ENCODE measurements around the gene OR4D10. TPM values are rescaled to one million over a fixed set of nuclear protein-coding genes. Genes with fewer than 3 reads are reported as not detected.
"Not testable (repeated sequence)": the region's sequence is repeated elsewhere in the genome, so short reads cannot be mapped to it uniquely, and the experiment has no call there.

The OR4D10 gene
- polyA plus RNA-seq = not detected

GRCh38 chr11:59473015-59473414 lies at the start of gene OR4D10:
TSS of gene OR4D10 (plus strand) at chr11:59473315. CDS start at chr11:59477430, 4,115 bp downstream.
- Histone ChIP-seq H3K4me3 (ENCODE audit: low read depth in 1 of 2, low read length in 2 of 2) (no peak within 1 kb of the TSS), H3K27ac (ENCODE audit: low read depth in 2 of 2, low read length in 1 of 2) (no peak within 1 kb of the TSS), H3K9me3 (ENCODE audit: control insufficient read depth in 2 of 2, insufficient read depth in 1 of 2, low read depth in 1 of 2, low read length in 1 of 2) (no peaks in the 10 kb centered on the region), H3K27me3 (ENCODE audit: control insufficient read depth in 1 of 2, insufficient read depth in 2 of 2, low read length in 2 of 2) (no peaks in the 10 kb centered on the region), H3K4me1 (ENCODE audit: control insufficient read depth in 2 of 2, insufficient read depth in 2 of 2, low read length in 1 of 2) (no peaks in the 10 kb centered on the region), H3K36me3 (ENCODE audit: control insufficient read depth in 2 of 2, insufficient read depth in 2 of 2, low read length in 1 of 2) (no peaks in the 10 kb centered on the region)

- no peaks in the 10 kb centered on the region for H3K36me3 ChIP-seq (ENCODE audit: control insufficient read depth in 2 of 2, insufficient read depth in 2 of 2, low read length in 1 of 2)
- H3K27me3 ChIP-seq (ENCODE audit: control insufficient read depth in 1 of 2, insufficient read depth in 2 of 2, low read length in 2 of 2) = no peaks in the 10 kb centered on the region
- H3K9me3 ChIP-seq (ENCODE audit: control insufficient read depth in 2 of 2, insufficient read depth in 1 of 2, low read depth in 1 of 2, low read length in 1 of 2) = no peaks in the 10 kb centered on the region
- H3K27ac ChIP-seq (ENCODE audit: low read depth in 2 of 2, low read length in 1 of 2) = no peak overlapping the region
- 66 to 67% methylated on average over 2 of the region's 2 CpGs for WGBS, 2 donors
- H3K4me3 ChIP-seq (ENCODE audit: low read depth in 1 of 2, low read length in 2 of 2) = no peak overlapping the region
- no peaks in the 10 kb centered on the region for H3K4me1 ChIP-seq (ENCODE audit: control insufficient read depth in 2 of 2, insufficient read depth in 2 of 2, low read length in 1 of 2)
Observed at GRCh38 chr11:59423835-59424234, 49.3 kb upstream of the OR4D10 start.

DNA sequence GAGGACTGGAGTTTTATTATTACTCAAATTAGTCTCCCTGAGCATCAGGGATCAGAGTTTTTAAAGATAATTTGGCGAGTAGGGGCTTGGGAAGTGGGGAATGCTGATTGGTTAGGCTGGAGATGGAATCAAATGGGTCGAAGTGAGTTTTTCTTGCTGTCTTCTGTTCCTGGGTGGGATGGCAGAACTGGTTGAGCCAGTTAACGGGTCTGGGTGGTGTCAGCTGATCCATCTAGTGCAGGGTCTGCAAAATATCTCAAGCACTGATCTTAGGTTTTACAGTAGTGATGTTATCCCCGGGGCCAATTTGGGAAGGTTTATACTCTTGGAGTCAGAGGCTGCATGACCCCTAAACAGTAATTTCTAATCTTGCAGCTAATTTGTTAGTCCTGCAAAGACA lies 48.0 kb upstream of the OR4D10 start:
- Histone ChIP-seq H3K36me3 (ENCODE audit: control insufficient read depth in 2 of 2, insufficient read depth in 2 of 2, low read length in 1 of 2) (no peaks in the 10 kb centered on the region), H3K27me3 (ENCODE audit: control insufficient read depth in 1 of 2, insufficient read depth in 2 of 2, low read length in 2 of 2) (no peaks in the 10 kb centered on the region), H3K4me1 (ENCODE audit: control insufficient read depth in 2 of 2, insufficient read depth in 2 of 2, low read length in 1 of 2) (no peaks in the 10 kb centered on the region), H3K4me3 (ENCODE audit: low read depth in 1 of 2, low read length in 2 of 2) (no peak overlapping the region), H3K27ac (ENCODE audit: low read depth in 2 of 2, low read length in 1 of 2) (no peak overlapping the region), H3K9me3 (ENCODE audit: control insufficient read depth in 2 of 2, insufficient read depth in 1 of 2, low read depth in 1 of 2, low read length in 1 of 2) (no peaks in the 10 kb centered on the region)
- 48 to 57% methylated on average over 4 of the region's 4 CpGs for WGBS, 2 donors

DNA sequence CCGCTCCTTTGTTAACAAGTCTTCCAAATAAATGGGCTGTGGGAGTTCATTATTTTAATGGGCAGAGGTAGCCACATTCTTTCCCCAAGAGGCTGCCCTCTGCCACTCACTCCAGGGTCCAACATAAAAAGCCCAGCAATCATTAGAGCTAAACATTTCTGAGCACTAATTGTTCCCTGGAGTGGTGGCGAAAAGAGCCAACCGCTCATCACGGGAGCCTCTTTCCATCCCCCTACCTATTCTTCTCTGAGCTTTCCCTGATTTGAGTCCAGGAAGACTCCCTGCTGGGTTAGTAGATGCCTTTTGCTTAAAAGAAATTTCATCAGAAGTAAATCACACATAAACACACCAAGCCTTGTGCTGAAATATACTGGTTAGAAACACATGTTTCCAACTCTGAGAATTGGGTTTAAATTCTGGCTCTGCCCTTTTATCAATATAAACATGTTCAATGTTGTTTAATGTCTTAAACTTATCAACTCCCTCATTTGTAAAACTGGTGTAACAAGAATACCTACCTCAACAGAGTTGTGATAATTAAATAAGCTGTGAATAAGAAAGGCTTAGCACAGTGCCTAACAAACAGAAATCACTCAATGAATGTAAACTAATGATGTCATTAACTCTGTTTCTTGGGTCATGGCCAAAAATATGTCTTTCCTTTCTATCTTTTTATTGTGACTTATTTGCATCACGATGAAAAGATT lies 46.6 kb upstream of the OR4D10 start, which contains the start of gene OR5A2:
OR5A2 (minus strand) TSS at position 53 of the 707 bp plus-strand sequence. CDS start 3,460 bp downstream, outside the sequence.
- H3K4me1 ChIP-seq (ENCODE audit: control insufficient read depth in 2 of 2, insufficient read depth in 2 of 2, low read length in 1 of 2) = no peaks in the 10 kb centered on the region
- WGBS, 2 donors = 55 to 68% methylated on average over 5 of the region's 5 CpGs
- no peaks in the 10 kb centered on the region for H3K27me3 ChIP-seq (ENCODE audit: control insufficient read depth in 1 of 2, insufficient read depth in 2 of 2, low read length in 2 of 2)
- H3K4me3 ChIP-seq (ENCODE audit: low read depth in 1 of 2, low read length in 2 of 2) = no peak within 1 kb of the TSS
- no peaks in the 10 kb centered on the region for H3K9me3 ChIP-seq (ENCODE audit: control insufficient read depth in 2 of 2, insufficient read depth in 1 of 2, low read depth in 1 of 2, low read length in 1 of 2)
- H3K27ac ChIP-seq (ENCODE audit: low read depth in 2 of 2, low read length in 1 of 2) = no peak within 1 kb of the TSS
- H3K36me3 ChIP-seq (ENCODE audit: control insufficient read depth in 2 of 2, insufficient read depth in 2 of 2, low read length in 1 of 2) = no peaks in the 10 kb centered on the region

DNA sequence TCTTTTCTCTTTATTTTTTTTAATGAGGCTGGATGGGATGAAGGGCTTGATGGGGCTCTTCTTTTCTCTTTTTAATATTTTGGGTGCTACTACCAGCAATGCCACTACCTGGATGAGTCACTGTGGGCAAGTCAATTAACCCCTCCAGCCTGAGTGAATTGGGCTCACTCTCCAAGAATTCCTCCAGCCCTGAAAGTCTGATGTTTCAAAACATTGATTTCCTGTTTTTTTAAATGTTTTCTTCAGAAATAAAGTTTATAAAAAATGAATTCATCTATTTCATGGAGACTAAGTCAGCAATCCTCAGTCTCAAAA lies 46.1 kb upstream of the OR4D10 start:
- no peak overlapping the region for H3K4me3 ChIP-seq (ENCODE audit: low read depth in 1 of 2, low read length in 2 of 2)
- no peaks in the 10 kb centered on the region for H3K36me3 ChIP-seq (ENCODE audit: control insufficient read depth in 2 of 2, insufficient read depth in 2 of 2, low read length in 1 of 2)
- no peak overlapping the region for H3K27ac ChIP-seq (ENCODE audit: low read depth in 2 of 2, low read length in 1 of 2)
- H3K27me3 ChIP-seq (ENCODE audit: control insufficient read depth in 1 of 2, insufficient read depth in 2 of 2, low read length in 2 of 2) = no peaks in the 10 kb centered on the region
- H3K4me1 ChIP-seq (ENCODE audit: control insufficient read depth in 2 of 2, insufficient read depth in 2 of 2, low read length in 1 of 2) = no peaks in the 10 kb centered on the region
- no peaks in the 10 kb centered on the region for H3K9me3 ChIP-seq (ENCODE audit: control insufficient read depth in 2 of 2, insufficient read depth in 1 of 2, low read depth in 1 of 2, low read length in 1 of 2)

DNA sequence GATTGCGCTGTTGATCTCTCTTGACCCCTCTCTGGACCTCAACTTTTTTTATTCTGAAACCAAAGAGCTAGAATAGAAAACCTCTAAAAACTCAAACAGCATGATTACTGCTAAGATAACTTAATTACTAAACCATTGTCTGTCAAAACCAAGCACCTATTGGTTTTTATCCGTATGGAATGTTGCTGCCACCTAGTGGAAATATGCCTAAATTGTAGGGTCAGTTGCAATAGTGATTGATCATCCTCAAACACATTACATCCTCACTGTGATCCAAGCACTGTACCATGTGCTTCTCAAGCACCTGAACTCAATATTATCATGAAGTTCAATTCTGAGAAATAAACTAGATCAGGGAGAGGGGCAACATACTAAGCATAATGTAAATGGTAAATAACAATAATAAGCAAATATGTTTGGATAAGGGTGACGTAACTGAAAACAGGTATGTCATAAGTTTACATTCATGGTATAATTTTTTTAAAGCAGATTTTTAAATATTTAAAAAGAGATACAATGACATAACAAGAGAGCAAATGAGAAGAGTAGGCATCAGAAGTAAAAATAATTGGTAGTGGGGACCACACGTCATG lies 43.1 kb upstream of the OR4D10 start:
- H3K36me3 ChIP-seq (ENCODE audit: control insufficient read depth in 2 of 2, insufficient read depth in 2 of 2, low read length in 1 of 2) = no peaks in the 10 kb centered on the region
- H3K9me3 ChIP-seq (ENCODE audit: control insufficient read depth in 2 of 2, insufficient read depth in 1 of 2, low read depth in 1 of 2, low read length in 1 of 2) = no peaks in the 10 kb centered on the region
- no peak overlapping the region for H3K4me3 ChIP-seq (ENCODE audit: low read depth in 1 of 2, low read length in 2 of 2)
- no peak overlapping the region for H3K27ac ChIP-seq (ENCODE audit: low read depth in 2 of 2, low read length in 1 of 2)
- H3K4me1 ChIP-seq (ENCODE audit: control insufficient read depth in 2 of 2, insufficient read depth in 2 of 2, low read length in 1 of 2) = no peaks in the 10 kb centered on the region
- WGBS, 2 donors = 64 to 65% methylated on average over 4 of the region's 4 CpGs
- no peaks in the 10 kb centered on the region for H3K27me3 ChIP-seq (ENCODE audit: control insufficient read depth in 1 of 2, insufficient read depth in 2 of 2, low read length in 2 of 2)

DNA sequence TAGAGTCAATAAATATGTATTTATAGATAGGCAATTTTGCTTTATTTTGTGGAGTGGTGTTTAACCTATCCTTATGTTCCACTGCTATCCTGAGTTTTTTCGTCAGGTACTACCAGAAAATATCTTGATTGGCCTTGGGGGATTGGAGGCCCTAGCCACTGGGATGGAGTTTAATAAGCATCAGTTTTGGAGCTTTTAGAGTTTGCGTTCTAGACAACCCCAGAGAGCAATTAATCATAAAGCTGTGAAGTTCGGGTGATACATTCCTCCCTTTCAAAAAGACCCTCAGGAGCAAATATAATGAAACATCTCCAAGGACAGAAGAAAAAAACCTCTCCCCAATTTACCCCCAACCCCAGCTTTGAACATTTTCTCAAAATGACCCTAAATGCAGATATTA lies 36.9 kb upstream of the OR4D10 start, which contains the start of gene OR5A1:
OR5A1 (plus strand) TSS at position 301 of the 400 bp plus-strand sequence. CDS start 6,700 bp downstream, outside the sequence.
- 72 to 75% methylated on average over 3 of the region's 3 CpGs for WGBS, 2 donors
- no peak within 1 kb of the TSS for H3K27ac ChIP-seq (ENCODE audit: low read depth in 2 of 2, low read length in 1 of 2)
- no peak within 1 kb of the TSS for H3K4me3 ChIP-seq (ENCODE audit: low read depth in 1 of 2, low read length in 2 of 2)
- no peaks in the 10 kb centered on the region for H3K9me3 ChIP-seq (ENCODE audit: control insufficient read depth in 2 of 2, insufficient read depth in 1 of 2, low read depth in 1 of 2, low read length in 1 of 2)
- H3K27me3 ChIP-seq (ENCODE audit: control insufficient read depth in 1 of 2, insufficient read depth in 2 of 2, low read length in 2 of 2) = no peaks in the 10 kb centered on the region
- no peaks in the 10 kb centered on the region for H3K36me3 ChIP-seq (ENCODE audit: control insufficient read depth in 2 of 2, insufficient read depth in 2 of 2, low read length in 1 of 2)
- no peaks in the 10 kb centered on the region for H3K4me1 ChIP-seq (ENCODE audit: control insufficient read depth in 2 of 2, insufficient read depth in 2 of 2, low read length in 1 of 2)

DNA sequence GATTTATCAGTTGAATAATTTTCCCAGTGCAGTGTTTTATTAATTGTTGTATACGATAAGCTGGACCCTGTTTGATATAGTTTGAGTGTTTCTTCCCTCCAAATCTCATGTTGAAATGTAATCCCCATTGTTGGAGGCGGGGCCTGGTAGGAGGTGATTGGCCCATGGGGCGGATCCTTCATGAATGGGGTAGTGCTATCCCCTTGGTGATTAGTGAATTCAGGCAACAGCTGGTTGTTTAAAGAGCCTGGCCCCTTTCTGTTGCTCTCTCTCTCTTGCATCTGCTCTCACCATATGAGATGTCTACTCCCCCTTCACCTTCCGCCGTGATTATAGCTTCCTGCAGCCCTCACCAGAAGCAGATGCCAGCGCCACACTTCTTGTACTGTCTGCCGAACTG lies 35.3 kb upstream of the OR4D10 start:
- Histone ChIP-seq H3K36me3 (ENCODE audit: control insufficient read depth in 2 of 2, insufficient read depth in 2 of 2, low read length in 1 of 2) (no peaks in the 10 kb centered on the region), H3K4me1 (ENCODE audit: control insufficient read depth in 2 of 2, insufficient read depth in 2 of 2, low read length in 1 of 2) (no peaks in the 10 kb centered on the region), H3K4me3 (ENCODE audit: low read depth in 1 of 2, low read length in 2 of 2) (no peak overlapping the region), H3K27me3 (ENCODE audit: control insufficient read depth in 1 of 2, insufficient read depth in 2 of 2, low read length in 2 of 2) (no peaks in the 10 kb centered on the region), H3K27ac (ENCODE audit: low read depth in 2 of 2, low read length in 1 of 2) (no peak overlapping the region), H3K9me3 (ENCODE audit: control insufficient read depth in 2 of 2, insufficient read depth in 1 of 2, low read depth in 1 of 2, low read length in 1 of 2) (no peaks in the 10 kb centered on the region)
- WGBS, 2 donors = 79 to 81% methylated on average over 7 of the region's 7 CpGs

- not testable (repeated sequence) for H3K4me1 ChIP-seq (ENCODE audit: control insufficient read depth in 2 of 2, insufficient read depth in 2 of 2, low read length in 1 of 2); H3K4me3 ChIP-seq (ENCODE audit: low read depth in 1 of 2, low read length in 2 of 2); H3K27me3 ChIP-seq (ENCODE audit: control insufficient read depth in 1 of 2, insufficient read depth in 2 of 2, low read length in 2 of 2); H3K9me3 ChIP-seq (ENCODE audit: control insufficient read depth in 2 of 2, insufficient read depth in 1 of 2, low read depth in 1 of 2, low read length in 1 of 2); H3K36me3 ChIP-seq (ENCODE audit: control insufficient read depth in 2 of 2, insufficient read depth in 2 of 2, low read length in 1 of 2); H3K27ac ChIP-seq (ENCODE audit: low read depth in 2 of 2, low read length in 1 of 2)
- WGBS, 2 donors = 65 to 77% methylated on average over 1 of the region's 1 CpG
Observed at GRCh38 chr11:59445624-59446023, 27.5 kb upstream of the OR4D10 start.

DNA sequence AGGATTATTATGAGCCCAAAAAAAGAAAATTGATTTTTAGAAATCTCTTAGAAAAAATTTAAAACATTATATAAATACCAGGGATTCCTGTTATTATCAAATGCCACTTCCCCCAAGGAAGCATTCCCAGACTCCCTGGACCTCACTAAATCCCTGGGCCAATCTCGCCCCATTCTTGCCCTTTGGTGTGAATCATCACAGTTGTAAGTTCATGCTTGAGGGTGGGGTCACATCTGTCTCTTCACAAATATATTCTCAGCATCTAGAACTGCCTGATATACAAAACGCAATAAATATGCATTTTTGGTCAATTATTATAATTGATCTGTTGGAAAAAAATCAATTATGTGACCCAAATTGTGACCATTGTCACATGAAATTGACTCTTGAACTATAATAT lies 24.6 kb upstream of the OR4D10 start:
- no peak overlapping the region for H3K27ac ChIP-seq (ENCODE audit: low read depth in 2 of 2, low read length in 1 of 2)
- no peaks in the 10 kb centered on the region for H3K4me1 ChIP-seq (ENCODE audit: control insufficient read depth in 2 of 2, insufficient read depth in 2 of 2, low read length in 1 of 2)
- no peak overlapping the region for H3K4me3 ChIP-seq (ENCODE audit: low read depth in 1 of 2, low read length in 2 of 2)
- no peaks in the 10 kb centered on the region for H3K36me3 ChIP-seq (ENCODE audit: control insufficient read depth in 2 of 2, insufficient read depth in 2 of 2, low read length in 1 of 2)
- no peaks in the 10 kb centered on the region for H3K27me3 ChIP-seq (ENCODE audit: control insufficient read depth in 1 of 2, insufficient read depth in 2 of 2, low read length in 2 of 2)
- 70 to 71% methylated on average over 2 of the region's 2 CpGs for WGBS, 2 donors
- H3K9me3 ChIP-seq (ENCODE audit: control insufficient read depth in 2 of 2, insufficient read depth in 1 of 2, low read depth in 1 of 2, low read length in 1 of 2) = no peaks in the 10 kb centered on the region

Measured in esophagus (tissue), 2 donors.